Endothelial cell (in vitro differentiated cells): ENCODE data around the gene PHKA2. TPM values are rescaled to one million over a fixed set of nuclear protein-coding genes. Genes with fewer than 3 reads are reported as not detected.

ENCODE experiments used
- DNase-seq: peaks from one replicate; pipeline ENCODE4 v3.0.0; 2021; ENCODE audit warnings: low spot score
- H3K27ac Mint-ChIP-seq: one replicate; pipeline ENCODE4 v1.8.0; 2021; ENCODE audit warnings: mixed read lengths, inconsistent platforms; ENCODE audit not compliant: unreplicated experiment
- H3K27me3 Mint-ChIP-seq: one replicate; pipeline ENCODE4 v1.8.0; 2021; ENCODE audit warnings: mild to moderate bottlenecking, moderate library complexity, mixed read lengths, inconsistent platforms; ENCODE audit not compliant: unreplicated experiment
- H3K36me3 Mint-ChIP-seq: one replicate; pipeline ENCODE4 v1.8.0; 2021; ENCODE audit warnings: mild to moderate bottlenecking, low read depth, mixed read lengths, inconsistent platforms; ENCODE audit not compliant: unreplicated experiment
- H3K4me1 Mint-ChIP-seq: one replicate; pipeline ENCODE4 v1.8.0; 2021; ENCODE audit warnings: mild to moderate bottlenecking, mixed read lengths, inconsistent platforms; ENCODE audit not compliant: unreplicated experiment
- H3K4me3 Mint-ChIP-seq: one replicate; pipeline ENCODE4 v1.8.0; 2021; ENCODE audit warnings: mild to moderate bottlenecking, mixed read lengths, inconsistent platforms; ENCODE audit not compliant: unreplicated experiment
- H3K9me3 Mint-ChIP-seq: one replicate; pipeline ENCODE4 v1.8.0; 2021; ENCODE audit warnings: mixed read lengths, inconsistent platforms; ENCODE audit not compliant: unreplicated experiment
- total RNA-seq: library from RNA; stranded (reverse); fragmentation: NEBNext Ultra II Directional; extraction: Animal tissue kit (Norgen Biotek cat#: 25700); gene quantifications from one replicate; pipeline ENCODE4 v1.2.1, GENCODE V29; 2021; ENCODE audit not compliant: unreplicated experiment
- TF ChIP-seq, protein P1 (sequence below): fragments of 200-600 bp; sonication (generic); IDR thresholded peaks from one replicate; pipeline ENCODE4 v1.5.0; 2021; ENCODE audit warnings: antibody characterized with exemption; ENCODE audit not compliant: unreplicated experiment

PHKA2 gene
- total RNA-seq, 1 donor from 2014 or later, result 19.7 TPM

DNA sequence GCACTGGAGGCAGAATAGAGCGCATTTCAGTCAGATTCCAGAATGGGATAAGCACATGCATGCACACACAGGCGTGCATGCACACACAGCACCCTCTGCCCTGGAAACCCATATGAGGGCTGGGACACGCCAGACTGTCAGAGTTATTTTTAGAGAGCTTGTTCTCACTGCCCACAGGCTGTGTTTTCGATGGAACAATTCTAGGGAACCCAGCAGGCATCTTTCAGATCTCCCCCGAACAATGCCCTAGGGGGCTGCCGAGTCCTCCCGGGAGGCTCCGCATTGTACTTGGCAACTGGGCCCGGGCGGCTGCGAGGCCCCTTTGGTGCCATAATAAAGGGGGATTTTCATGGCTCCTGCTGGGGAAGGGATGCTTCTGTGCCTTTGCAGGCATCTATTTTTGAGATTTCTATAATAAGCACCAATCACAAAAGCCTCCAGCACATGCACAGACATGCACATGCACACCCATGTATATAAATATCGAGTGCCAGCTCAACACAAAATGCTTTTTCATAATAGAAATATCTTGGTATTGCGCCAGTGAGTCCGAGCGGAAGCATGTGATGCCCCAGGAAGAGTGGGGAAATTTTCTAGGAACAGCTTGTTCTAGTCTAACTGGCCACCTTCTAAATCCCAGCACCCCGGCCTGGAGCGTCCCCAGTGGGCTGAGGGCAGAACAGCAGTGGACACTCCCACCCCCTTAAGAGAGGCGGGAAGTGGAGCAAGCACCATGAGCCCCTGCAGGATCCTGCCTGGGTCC lies 88.5 kb downstream of the PHKA2 start:
- no peak overlapping the region for H3K4me3 Mint-ChIP-seq

DNA sequence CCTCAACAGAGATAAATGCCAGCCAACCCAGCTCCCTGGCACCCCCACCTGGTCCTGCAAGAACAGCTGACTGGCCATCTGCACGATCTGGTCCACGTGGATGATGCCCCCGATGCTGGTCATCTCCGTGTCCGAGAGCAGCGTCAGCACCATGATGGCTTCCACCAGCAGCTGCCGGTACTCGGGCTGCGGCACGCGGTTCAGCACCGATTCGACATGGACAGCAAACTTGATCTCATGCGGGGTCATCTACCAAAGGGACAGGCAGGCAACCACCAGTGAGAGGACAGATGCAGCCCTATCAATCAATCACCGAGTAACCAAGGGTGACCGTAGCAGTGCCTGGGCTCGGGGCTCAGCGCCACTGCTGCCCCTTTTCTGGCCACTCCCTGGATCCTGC lies 89.8 kb downstream of the PHKA2 start:
- Mint-ChIP-seq H3K4me1 (no peaks in the 10 kb centered on the region), H3K4me3 (no peak overlapping the region), H3K9me3 (no peaks in the 10 kb centered on the region), H3K36me3 (no peaks in the 10 kb centered on the region), H3K27ac (no peak overlapping the region), H3K27me3 (no peaks in the 10 kb centered on the region)
- no peak for DNase-seq
- TF ChIP-seq, protein P1, sequence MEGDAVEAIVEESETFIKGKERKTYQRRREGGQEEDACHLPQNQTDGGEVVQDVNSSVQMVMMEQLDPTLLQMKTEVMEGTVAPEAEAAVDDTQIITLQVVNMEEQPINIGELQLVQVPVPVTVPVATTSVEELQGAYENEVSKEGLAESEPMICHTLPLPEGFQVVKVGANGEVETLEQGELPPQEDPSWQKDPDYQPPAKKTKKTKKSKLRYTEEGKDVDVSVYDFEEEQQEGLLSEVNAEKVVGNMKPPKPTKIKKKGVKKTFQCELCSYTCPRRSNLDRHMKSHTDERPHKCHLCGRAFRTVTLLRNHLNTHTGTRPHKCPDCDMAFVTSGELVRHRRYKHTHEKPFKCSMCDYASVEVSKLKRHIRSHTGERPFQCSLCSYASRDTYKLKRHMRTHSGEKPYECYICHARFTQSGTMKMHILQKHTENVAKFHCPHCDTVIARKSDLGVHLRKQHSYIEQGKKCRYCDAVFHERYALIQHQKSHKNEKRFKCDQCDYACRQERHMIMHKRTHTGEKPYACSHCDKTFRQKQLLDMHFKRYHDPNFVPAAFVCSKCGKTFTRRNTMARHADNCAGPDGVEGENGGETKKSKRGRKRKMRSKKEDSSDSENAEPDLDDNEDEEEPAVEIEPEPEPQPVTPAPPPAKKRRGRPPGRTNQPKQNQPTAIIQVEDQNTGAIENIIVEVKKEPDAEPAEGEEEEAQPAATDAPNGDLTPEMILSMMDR, result no peak

More for the DNA sequence above, 88.5 kb downstream of the PHKA2 start:
- H3K36me3 Mint-ChIP-seq, result no peaks in the 10 kb centered on the region
- no peaks in the 10 kb centered on the region for H3K9me3 Mint-ChIP-seq
- DNase-seq, result no peak
- H3K4me1 Mint-ChIP-seq, result no peaks in the 10 kb centered on the region
- TF ChIP-seq, protein P1, result no peak
- no peak overlapping the region for H3K27ac Mint-ChIP-seq
- no peaks in the 10 kb centered on the region for H3K27me3 Mint-ChIP-seq

DNA sequence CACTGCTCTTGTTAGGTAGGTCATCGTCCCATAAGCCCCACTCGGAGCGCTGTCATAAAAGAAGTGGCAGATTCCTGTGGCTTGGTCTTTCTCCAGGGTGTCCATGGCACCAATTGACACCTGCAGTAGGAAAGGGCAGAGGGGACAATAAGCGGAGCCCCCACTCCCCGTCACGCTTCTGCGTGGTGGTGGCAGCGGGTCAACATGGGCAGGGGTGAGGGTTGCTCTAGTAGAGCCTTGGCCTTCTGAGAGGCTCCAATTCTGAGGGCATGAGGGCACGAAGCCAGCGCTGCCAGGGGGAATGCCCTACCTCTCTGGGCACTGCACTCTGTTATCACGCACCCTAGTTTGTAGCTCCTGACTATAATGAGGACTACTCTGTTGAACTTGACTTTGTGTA lies 90.4 kb downstream of the PHKA2 start:
- no peaks in the 10 kb centered on the region for H3K36me3 Mint-ChIP-seq
- DNase-seq, result no peak
- no peak overlapping the region for H3K4me3 Mint-ChIP-seq
- TF ChIP-seq, protein P1, result no peak
- no peaks in the 10 kb centered on the region for H3K9me3 Mint-ChIP-seq
- no peak overlapping the region for H3K27ac Mint-ChIP-seq
- no peaks in the 10 kb centered on the region for H3K4me1 Mint-ChIP-seq
- H3K27me3 Mint-ChIP-seq, result no peaks in the 10 kb centered on the region

DNA sequence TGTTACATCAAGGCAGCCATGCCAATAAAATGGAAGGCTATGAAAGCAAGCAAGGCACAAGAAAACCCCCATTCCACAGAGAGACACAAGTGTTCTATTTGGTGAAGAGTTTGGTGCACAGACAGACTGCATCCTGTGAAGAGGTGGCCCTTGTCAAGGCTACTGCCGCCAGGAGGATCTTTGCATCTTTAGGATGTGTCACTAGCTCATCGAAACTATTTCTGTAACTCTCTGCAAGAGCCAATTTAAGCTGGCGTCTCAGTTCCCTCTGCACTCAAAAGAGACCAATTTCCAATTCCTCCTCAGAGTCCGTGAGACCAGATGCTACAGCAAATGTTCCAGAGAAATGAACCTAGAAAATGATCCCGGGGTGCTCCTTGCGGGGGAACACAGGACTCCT lies 91.0 kb downstream of the PHKA2 start:
- Mint-ChIP-seq H3K27me3 (no peaks in the 10 kb centered on the region), H3K4me3 (no peak overlapping the region), H3K36me3 (no peaks in the 10 kb centered on the region), H3K9me3 (no peaks in the 10 kb centered on the region), H3K27ac (no peak overlapping the region), H3K4me1 (no peaks in the 10 kb centered on the region)
- TF ChIP-seq, protein P1, result no peak
- no peak for DNase-seq

DNA sequence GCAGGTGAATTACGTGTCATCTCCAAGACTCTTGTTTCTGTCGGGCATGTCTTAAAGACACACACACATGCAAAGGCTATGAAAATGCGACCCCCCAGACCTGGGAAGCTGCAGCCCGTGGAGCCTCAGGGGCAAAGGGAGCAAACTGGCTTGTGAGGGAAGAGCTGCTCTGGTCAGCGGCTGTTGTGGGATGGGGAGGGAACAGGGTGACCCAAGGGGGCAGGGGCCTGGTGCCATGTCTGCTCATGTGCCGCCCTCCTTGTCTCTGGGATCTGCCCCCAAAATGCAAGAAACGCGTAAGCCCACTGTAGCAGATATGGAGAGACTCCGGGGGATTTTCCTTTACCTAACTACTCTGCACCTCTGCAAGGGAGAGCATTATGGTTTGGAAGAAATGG lies 92.4 kb downstream of the PHKA2 start:
- H3K4me3 Mint-ChIP-seq, result no peak overlapping the region
- no peak overlapping the region for H3K27ac Mint-ChIP-seq
- no peaks in the 10 kb centered on the region for H3K27me3 Mint-ChIP-seq
- TF ChIP-seq, protein P1, result no peak
- peaks cover 5% of the 10 kb centered on the region for H3K4me1 Mint-ChIP-seq
- H3K36me3 Mint-ChIP-seq, result no peaks in the 10 kb centered on the region
- no peak for DNase-seq
- H3K9me3 Mint-ChIP-seq, result no peaks in the 10 kb centered on the region
